Lung (tissue), 12 donors: ENCODE data around the gene TXNRD3. TPM values are rescaled to one million over a fixed set of nuclear protein-coding genes. Genes with fewer than 3 reads are reported as not detected.
A peak's percentile ranks its signal among the peaks of the same experiment; 100 is the strongest.

ENCODE experiments used
- ATAC-seq: fragments of 200-7000 bp; cut with Tn5 transposase; one replicate; pipeline ENCODE4 v1.9.1; 2020; ENCODE audit warnings: moderate number of reproducible peaks; ENCODE audit not compliant: insufficient read depth, low FRiP score
- DNase-seq, 3 donors: peaks; one replicate each; pipeline ENCODE4 v3.0.0-alpha.2; 2013 to 2017
- H3K27ac ChIP-seq, 2 donors: one replicate each; pipeline ENCODE4 v1.5.1; 2013; ENCODE audit warnings: mild to moderate bottlenecking in 2 of 2, moderate library complexity in 2 of 2, control low read depth in 1 of 2, inconsistent platforms in 1 of 2, low read depth in 1 of 2, low read length in 1 of 2
- H3K27me3 ChIP-seq, 3 donors: one replicate each; pipeline ENCODE4 v1.5.1; 2013; ENCODE audit warnings: low read length in 2 of 3; ENCODE audit not compliant: control insufficient read depth in 3 of 3, insufficient read depth in 3 of 3
- H3K36me3 ChIP-seq, 4 donors: one replicate each; pipeline ENCODE4 v1.5.1; 2013; ENCODE audit warnings: low read length in 4 of 4, mild to moderate bottlenecking in 1 of 4, moderate library complexity in 1 of 4; ENCODE audit not compliant: control insufficient read depth in 4 of 4, insufficient read depth in 4 of 4
- H3K4me1 ChIP-seq, 5 donors: one replicate each; pipeline ENCODE4 v1.5.1; 2013; ENCODE audit warnings: low read length in 5 of 5, mild to moderate bottlenecking in 2 of 5, moderate library complexity in 1 of 5; ENCODE audit not compliant: control insufficient read depth in 5 of 5, insufficient read depth in 5 of 5
- H3K4me3 ChIP-seq: one replicate; pipeline ENCODE4 v1.5.1; 2013; ENCODE audit warnings: mild to moderate bottlenecking, control low read depth, moderate library complexity
- H3K9ac ChIP-seq, 2 donors: one replicate each; pipeline ENCODE4 v1.5.1; 2013; ENCODE audit warnings: low read length in 2 of 2, control low read depth in 1 of 2; ENCODE audit not compliant: insufficient read depth in 1 of 2
- H3K9me3 ChIP-seq, 4 donors: one replicate each; pipeline ENCODE4 v1.5.1; 2013; ENCODE audit warnings: low read length in 3 of 4, mild to moderate bottlenecking in 1 of 4, moderate library complexity in 1 of 4; ENCODE audit not compliant: control insufficient read depth in 4 of 4, insufficient read depth in 3 of 4
- WGBS, 2 donors: extraction: QIAGEN DNeasy Blood & Tissue Kit; methylation state at CpG; one replicate each; pipeline ENCODE4 v1.1.7; 2013; 5-methylcytosine and 5-hydroxymethylcytosine counted together
- polyA plus RNA-seq, 2 donors: library from polyadenylated mRNA; stranded (reverse); fragments of 200-250 nt; gene quantifications; one replicate each; pipeline ENCODE4 v1.2.1, GENCODE V29; 2013
- total RNA-seq, 2 donors: library from RNA; depleted of rRNA in 1 of 2; stranded (reverse); fragments of >200 nt in 1 of 2; gene quantifications; one replicate each; pipeline ENCODE4 v1.2.1, GENCODE V29; 2014 to 2021
- TF ChIP-seq, protein P1 (sequence below): IDR thresholded peaks from 2 replicates; pipeline ENCODE4 v1.5.1; 2012; ENCODE audit warnings: mild to moderate bottlenecking; ENCODE audit errors: control extremely low read depth, extremely low read depth
- donor health status: control.
- donor health status: control.
- donor health status: Bipolar disorder and iron deficiency.
- donor health status: healthy.
- donor health status: DM: yes; HTN: yes; CAD: no.

Gene TXNRD3
- total and polyA plus RNA-seq, 4 donors: 6.3 to 17.0 (median 10.4) TPM

GRCh38 chr3:126685493-126685892 is 30.6 kb upstream of the TXNRD3 start:
- DNase-seq (no peak), ATAC-seq (no peak)
- TF ChIP-seq, protein P1, sequence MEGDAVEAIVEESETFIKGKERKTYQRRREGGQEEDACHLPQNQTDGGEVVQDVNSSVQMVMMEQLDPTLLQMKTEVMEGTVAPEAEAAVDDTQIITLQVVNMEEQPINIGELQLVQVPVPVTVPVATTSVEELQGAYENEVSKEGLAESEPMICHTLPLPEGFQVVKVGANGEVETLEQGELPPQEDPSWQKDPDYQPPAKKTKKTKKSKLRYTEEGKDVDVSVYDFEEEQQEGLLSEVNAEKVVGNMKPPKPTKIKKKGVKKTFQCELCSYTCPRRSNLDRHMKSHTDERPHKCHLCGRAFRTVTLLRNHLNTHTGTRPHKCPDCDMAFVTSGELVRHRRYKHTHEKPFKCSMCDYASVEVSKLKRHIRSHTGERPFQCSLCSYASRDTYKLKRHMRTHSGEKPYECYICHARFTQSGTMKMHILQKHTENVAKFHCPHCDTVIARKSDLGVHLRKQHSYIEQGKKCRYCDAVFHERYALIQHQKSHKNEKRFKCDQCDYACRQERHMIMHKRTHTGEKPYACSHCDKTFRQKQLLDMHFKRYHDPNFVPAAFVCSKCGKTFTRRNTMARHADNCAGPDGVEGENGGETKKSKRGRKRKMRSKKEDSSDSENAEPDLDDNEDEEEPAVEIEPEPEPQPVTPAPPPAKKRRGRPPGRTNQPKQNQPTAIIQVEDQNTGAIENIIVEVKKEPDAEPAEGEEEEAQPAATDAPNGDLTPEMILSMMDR: no peak
- Histone ChIP-seq H3K4me1 (peaks cover 0 to 14% (median 2%) of the 10 kb centered on the region in 5 donors), H3K36me3 (no peaks in the 10 kb centered on the region), H3K4me3 (no peak overlapping the region), H3K9ac (no peak overlapping the region), H3K27ac (no peak overlapping the region), H3K9me3 (no peaks in the 10 kb centered on the region), H3K27me3 (peaks cover 0 to 2% (median 0%) of the 10 kb centered on the region in 3 donors)
- 66 to 75% methylated on average over 2 of the region's 2 CpGs for WGBS, 2 donors

DNA sequence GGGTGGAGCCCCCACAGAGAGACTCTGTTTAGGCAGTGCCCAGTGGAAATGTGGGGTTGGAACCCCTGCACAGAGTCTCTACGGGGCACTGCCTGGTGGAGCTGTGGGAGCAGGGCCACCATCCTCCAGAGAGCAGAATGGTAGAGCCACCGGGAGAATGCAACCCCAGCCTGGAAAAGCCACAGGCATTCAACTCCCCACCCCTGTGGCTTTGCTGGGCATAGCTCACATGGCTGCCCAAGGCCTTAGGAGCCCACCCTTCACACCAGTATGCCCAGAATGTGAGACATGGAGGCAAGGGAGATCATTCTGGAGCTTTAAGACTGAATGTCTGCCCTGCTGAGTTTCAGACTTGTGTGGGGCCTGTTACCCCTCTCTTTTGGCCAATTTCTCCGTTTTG is 30.1 kb upstream of the TXNRD3 start:
- H3K27me3 ChIP-seq: peaks cover 0 to 3% (median 0%) of the 10 kb centered on the region in 3 donors
- no peak overlapping the region for H3K27ac ChIP-seq
- TF ChIP-seq, protein P1: no peak
- DNase-seq (no peak), ATAC-seq (no peak)
- peaks cover 0 to 14% (median 2%) of the 10 kb centered on the region in 5 donors for H3K4me1 ChIP-seq
- H3K36me3 ChIP-seq: no peaks in the 10 kb centered on the region
- no peaks in the 10 kb centered on the region for H3K9me3 ChIP-seq
- no peak overlapping the region for H3K4me3 ChIP-seq
- H3K9ac ChIP-seq: no peak overlapping the region
- WGBS, 2 donors: 89 to 92% methylated on average over 3 of the region's 3 CpGs

GRCh38 chr3:126684218-126684751 is 29.4 kb upstream of the TXNRD3 start:
- WGBS, 2 donors: 34 to 52% methylated on average over 7 of the region's 7 CpGs
- Histone ChIP-seq H3K27ac (no peak overlapping the region), H3K9ac (peak overlapping the region in 1 of 2 donors; percentile 0), H3K4me3 (no peak overlapping the region), H3K27me3 (peaks cover 0 to 3% (median 0%) of the 10 kb centered on the region in 3 donors), H3K36me3 (no peaks in the 10 kb centered on the region), H3K9me3 (no peaks in the 10 kb centered on the region), H3K4me1 (peaks cover 0 to 18% (median 2%) of the 10 kb centered on the region in 5 donors)
- ATAC-seq: no peak
- TF ChIP-seq, protein P1: no peak
- DNase-seq: peak in 1 of 3 donors; percentile 38

- peaks cover 0 to 28% (median 2%) of the 10 kb centered on the region in 5 donors for H3K4me1 ChIP-seq
- no peaks in the 10 kb centered on the region for H3K36me3 ChIP-seq
- WGBS, 2 donors: 74 to 84% methylated on average over 5 of the region's 5 CpGs
- H3K27me3 ChIP-seq: peaks cover 3 to 6% (median 4%) of the 10 kb centered on the region in 3 donors
- ATAC-seq (no peak), DNase-seq (no peak)
- no peak overlapping the region for H3K27ac ChIP-seq
- H3K4me3 ChIP-seq: no peak overlapping the region
- TF ChIP-seq, protein P1: no peak
- H3K9me3 ChIP-seq: no peaks in the 10 kb centered on the region
- no peak overlapping the region for H3K9ac ChIP-seq
Measured at GRCh38 chr3:126683069-126683468, 28.1 kb upstream of the TXNRD3 start.
